Hepatocyte (in vitro differentiated cells): ENCODE data around the gene JADE1. TPM values are rescaled to one million over a fixed set of nuclear protein-coding genes. Genes with fewer than 3 reads are reported as not detected.

ENCODE experiments used
- DNase-seq: peaks from one replicate; pipeline ENCODE4 v3.0.0-alpha.2; 2016; ENCODE audit warnings: low spot score
- H2AFZ ChIP-seq: fragments of 200-600 bp; sonication (generic); 2 replicates; pipeline ENCODE4 v1.6.0; 2016; ENCODE audit warnings: antibody characterized with exemption, mild to moderate bottlenecking
- H3K27ac ChIP-seq: fragments of 200-600 bp; sonication (generic); 2 replicates; pipeline ENCODE4 v1.5.1; 2016; ENCODE audit warnings: mild to moderate bottlenecking
- H3K27me3 ChIP-seq: fragments of 200-600 bp; sonication (generic); 2 replicates; pipeline ENCODE4 v1.6.1; 2016
- H3K36me3 ChIP-seq: fragments of 200-600 bp; sonication (generic); replicated peaks from 2 replicates; pipeline ENCODE4 v1.5.1; 2016; ENCODE audit warnings: low read depth; ENCODE audit not compliant: insufficient read depth
- H3K4me1 ChIP-seq: fragments of 200-600 bp; sonication (generic); 2 replicates; pipeline ENCODE4 v1.5.1; 2016; ENCODE audit warnings: mild to moderate bottlenecking, moderate library complexity; ENCODE audit not compliant: insufficient read depth
- H3K4me2 ChIP-seq: fragments of 200-600 bp; sonication (generic); 2 replicates; pipeline ENCODE4 v1.6.0; 2016
- H3K4me3 ChIP-seq: fragments of 200-600 bp; sonication (generic); 2 replicates; pipeline ENCODE4 v1.5.1; 2016; ENCODE audit warnings: mild to moderate bottlenecking
- H3K79me2 ChIP-seq: fragments of 200-600 bp; sonication (generic); 2 replicates; pipeline ENCODE4 v1.6.0; 2017; ENCODE audit warnings: mild to moderate bottlenecking
- H3K9me2 ChIP-seq: fragments of 200-600 bp; sonication (generic); replicated peaks from 2 replicates; pipeline ENCODE4 v1.6.0; 2017; ENCODE audit warnings: mild to moderate bottlenecking; ENCODE audit not compliant: insufficient read depth
- H3K9me3 ChIP-seq: fragments of 200-600 bp; sonication (generic); 2 replicates; pipeline ENCODE4 v1.5.1; 2016; ENCODE audit warnings: low read depth, mild to moderate bottlenecking
- H4K20me1 ChIP-seq: fragments of 200-600 bp; sonication (generic); 2 replicates; pipeline ENCODE4 v1.6.0; 2016; ENCODE audit warnings: mild to moderate bottlenecking; ENCODE audit not compliant: insufficient read depth, poor library complexity, severe bottlenecking
- CTCF ChIP-seq: fragments of 200-600 bp; sonication (generic); IDR thresholded peaks from 2 replicates; pipeline ENCODE4 v1.5.1; 2016; ENCODE audit warnings: antibody characterized with exemption, mild to moderate bottlenecking; ENCODE audit not compliant: poor library complexity
- EZH2 ChIP-seq: fragments of 200-600 bp; sonication (generic); IDR thresholded peaks from 2 replicates; pipeline ENCODE4 v1.6.1; 2016; ENCODE audit warnings: antibody characterized with exemption, mild to moderate bottlenecking, borderline replicate concordance
- EZH2phosphoT487 ChIP-seq: fragments of 200-600 bp; sonication (generic); IDR thresholded peaks from one replicate; pipeline ENCODE4 v1.6.1; 2018; ENCODE audit warnings: antibody characterized with exemption, mild to moderate bottlenecking, low read depth, moderate library complexity; ENCODE audit not compliant: unreplicated experiment, severe bottlenecking
- WGBS: methylation state at CpG from one replicate; pipeline ENCODE4 v1.1.6; 2016; ENCODE audit warnings: low lambda C conversion rate; ENCODE audit errors: missing lambda C conversion rate; 5-methylcytosine and 5-hydroxymethylcytosine counted together
- polyA plus RNA-seq: library from polyadenylated mRNA; unstranded; fragments of >200 nt; fragmentation: Nextera tagmentation; extraction: Ambion mirVana; gene quantifications from 2 replicates; pipeline ENCODE4 v1.2.1, GENCODE V29; 2016
- total RNA-seq: library from RNA; depleted of rRNA; stranded (reverse); fragments of >200 nt; gene quantifications from 2 replicates; pipeline ENCODE4 v1.2.3, GENCODE V29; 2014

The JADE1 gene
- total and polyA plus RNA-seq, 2 experiments from 2014 or later, result 21.0 to 27.7 TPM

GRCh38 chr4:128866269-128866668 is 56.8 kb downstream of the JADE1 start:
- no peaks in the 10 kb centered on the region for H3K9me2 ChIP-seq
- no peak for DNase-seq
- no peak overlapping the region for H3K4me2 ChIP-seq
- no peaks in the 10 kb centered on the region for H4K20me1 ChIP-seq
- no peak overlapping the region for H3K4me3 ChIP-seq
- no peak overlapping the region for H3K27ac ChIP-seq
- H2AFZ ChIP-seq, result no peak overlapping the region
- no peaks in the 10 kb centered on the region for H3K36me3 ChIP-seq
- H3K79me2 ChIP-seq, result no peaks in the 10 kb centered on the region
- no peaks in the 10 kb centered on the region for H3K27me3 ChIP-seq
- TF ChIP-seq EZH2 (no peak), CTCF (no peak), EZH2phosphoT487 (no peak)
- H3K4me1 ChIP-seq, result peaks cover 7% of the 10 kb centered on the region
- WGBS, result 98% methylated on average over 2 of the region's 2 CpGs
- no peaks in the 10 kb centered on the region for H3K9me3 ChIP-seq

GRCh38 chr4:128866691-128867090 is 57.2 kb downstream of the JADE1 start:
- no peak for TF ChIP-seq EZH2
- no peak for TF ChIP-seq CTCF
- no peak for TF ChIP-seq EZH2phosphoT487
- no peaks in the 10 kb centered on the region for H3K79me2 ChIP-seq
- no peaks in the 10 kb centered on the region for H3K27me3 ChIP-seq
- no peaks in the 10 kb centered on the region for H3K36me3 ChIP-seq
- H3K4me2 ChIP-seq, result no peak overlapping the region
- no peaks in the 10 kb centered on the region for H4K20me1 ChIP-seq
- H3K9me2 ChIP-seq, result no peaks in the 10 kb centered on the region
- DNase-seq, result no peak
- H3K9me3 ChIP-seq, result no peaks in the 10 kb centered on the region
- H2AFZ ChIP-seq, result no peak overlapping the region
- H3K27ac ChIP-seq, result no peak overlapping the region
- 50% methylated on average over 1 of the region's 1 CpG for WGBS
- H3K4me3 ChIP-seq, result no peak overlapping the region
- peaks cover 7% of the 10 kb centered on the region for H3K4me1 ChIP-seq

- Histone ChIP-seq H3K36me3 (peaks cover 5% of the 10 kb centered on the region), H4K20me1 (no peaks in the 10 kb centered on the region), H3K79me2 (no peaks in the 10 kb centered on the region), H3K4me2 (no peak overlapping the region), H3K9me2 (no peaks in the 10 kb centered on the region), H2AFZ (no peak overlapping the region), H3K4me3 (no peak overlapping the region), H3K27ac (no peak overlapping the region), H3K4me1 (peaks cover 7% of the 10 kb centered on the region), H3K9me3 (no peaks in the 10 kb centered on the region), H3K27me3 (no peaks in the 10 kb centered on the region)
- TF ChIP-seq EZH2phosphoT487 (no peak), EZH2 (no peak), CTCF (no peak)
- no peak for DNase-seq
- WGBS, result 94% methylated on average over 3 of the region's 3 CpGs
These were observed 59.3 kb downstream of the JADE1 start for GRCh38 chr4:128868758-128869157.
